Measurements from ENCODE around the gene FERMT2.

GRCh38 chr14:52834440-52834842 is 116.4 kb downstream of the FERMT2 start:
- TF ChIP-seq POLR2AphosphoS5 (IDR thresholded peaks at IDR 0.05; ENCODE audit: low read depth, low read length) (no peak), POLR2A (IDR thresholded peaks at IDR 0.05; ENCODE audit: low read depth, low read length) (no peak)

Measured in GM12892 (cell line).